Stimulated activated effector memory CD8-positive, alpha-beta T cell treated with anti-CD3 and anti-CD28 coated beads, Interleukin-12 subunit alpha, Interleukin-12 subunit beta, amount 100 ng/mL, for 72 hours (primary cell): Measurements from ENCODE around the gene GCSAM.
A peak's percentile ranks its signal among the peaks of the same experiment; 100 is the strongest.

ENCODE experiments used
- ATAC-seq: fragments of 150-1000 bp; cut with Tn5 transposase; 2 replicates; pipeline ENCODE4 v1.10.0; 2021
- DNase-seq, 2 donors: peaks; one replicate each; pipeline ENCODE4 v3.0.0; 2021 to 2022; ENCODE audit warnings: low spot score in 2 of 2
- H3K27ac Mint-ChIP-seq: one replicate; pipeline ENCODE4 v1.8.0; 2022; ENCODE audit warnings: mild to moderate bottlenecking, mixed read lengths
- H3K36me3 Mint-ChIP-seq: one replicate; pipeline ENCODE4 v1.8.0; 2022; ENCODE audit warnings: mild to moderate bottlenecking, mixed read lengths
- H3K4me1 Mint-ChIP-seq: one replicate; pipeline ENCODE4 v1.8.0; 2022; ENCODE audit warnings: mixed read lengths
- H3K4me3 Mint-ChIP-seq: one replicate; pipeline ENCODE4 v1.8.0; 2022; ENCODE audit warnings: mild to moderate bottlenecking, mixed read lengths
- H3K9me3 Mint-ChIP-seq: one replicate; pipeline ENCODE4 v1.8.0; 2022; ENCODE audit warnings: mixed read lengths

Gene GCSAM

DNA sequence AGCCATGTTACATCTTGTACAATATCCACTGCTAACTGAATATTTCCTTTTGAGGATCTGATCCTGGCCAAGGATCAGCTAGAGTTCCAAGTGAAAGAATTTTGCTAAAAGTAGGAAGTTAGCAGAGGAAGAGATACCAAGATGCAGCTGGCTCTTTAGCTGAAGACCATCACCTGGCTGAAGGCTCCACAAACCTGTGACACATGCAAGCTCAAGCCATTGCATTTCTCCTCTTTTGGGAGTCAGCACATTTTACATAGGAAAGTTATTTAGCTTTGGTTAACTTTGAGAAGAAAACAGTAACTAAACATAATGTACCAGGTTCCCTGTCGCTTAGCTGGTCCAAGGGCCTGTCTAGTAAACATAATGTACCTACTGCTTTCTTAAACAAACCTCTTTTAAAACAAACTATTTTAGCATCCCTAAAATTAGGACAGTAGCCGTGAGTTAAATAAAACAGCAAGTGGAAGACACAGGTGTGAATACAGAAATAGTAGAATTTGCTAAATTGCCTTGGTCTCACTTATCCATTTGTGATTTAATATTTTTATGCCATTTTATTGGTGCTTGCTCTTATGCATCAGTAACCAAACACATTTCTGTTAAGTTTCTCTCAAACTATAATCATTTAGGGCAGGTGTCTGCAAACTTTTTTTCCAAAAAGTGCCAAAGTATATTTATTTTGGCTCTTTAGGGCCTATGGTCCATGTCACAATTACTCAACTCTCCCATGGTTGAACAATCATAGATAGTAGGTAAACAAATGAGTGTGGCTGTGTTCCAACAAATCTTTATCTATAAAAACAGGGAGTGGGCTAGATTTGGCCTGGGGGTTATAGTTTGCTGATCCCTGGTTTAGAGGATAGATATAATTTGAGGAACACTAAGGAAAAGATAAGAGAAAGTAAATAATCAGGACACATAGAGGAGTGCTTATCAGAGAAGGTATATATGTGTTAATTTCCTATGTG, 11.2 kb downstream of the GCSAM start:
- no peak for DNase-seq
- no peaks in the 10 kb centered on the region for H3K9me3 Mint-ChIP-seq
- H3K36me3 Mint-ChIP-seq, result peaks cover 26% of the 10 kb centered on the region
- H3K4me3 Mint-ChIP-seq, result no peak overlapping the region
- no peak overlapping the region for H3K27ac Mint-ChIP-seq
- ATAC-seq, result no peak
- peaks cover 23% of the 10 kb centered on the region for H3K4me1 Mint-ChIP-seq

DNA sequence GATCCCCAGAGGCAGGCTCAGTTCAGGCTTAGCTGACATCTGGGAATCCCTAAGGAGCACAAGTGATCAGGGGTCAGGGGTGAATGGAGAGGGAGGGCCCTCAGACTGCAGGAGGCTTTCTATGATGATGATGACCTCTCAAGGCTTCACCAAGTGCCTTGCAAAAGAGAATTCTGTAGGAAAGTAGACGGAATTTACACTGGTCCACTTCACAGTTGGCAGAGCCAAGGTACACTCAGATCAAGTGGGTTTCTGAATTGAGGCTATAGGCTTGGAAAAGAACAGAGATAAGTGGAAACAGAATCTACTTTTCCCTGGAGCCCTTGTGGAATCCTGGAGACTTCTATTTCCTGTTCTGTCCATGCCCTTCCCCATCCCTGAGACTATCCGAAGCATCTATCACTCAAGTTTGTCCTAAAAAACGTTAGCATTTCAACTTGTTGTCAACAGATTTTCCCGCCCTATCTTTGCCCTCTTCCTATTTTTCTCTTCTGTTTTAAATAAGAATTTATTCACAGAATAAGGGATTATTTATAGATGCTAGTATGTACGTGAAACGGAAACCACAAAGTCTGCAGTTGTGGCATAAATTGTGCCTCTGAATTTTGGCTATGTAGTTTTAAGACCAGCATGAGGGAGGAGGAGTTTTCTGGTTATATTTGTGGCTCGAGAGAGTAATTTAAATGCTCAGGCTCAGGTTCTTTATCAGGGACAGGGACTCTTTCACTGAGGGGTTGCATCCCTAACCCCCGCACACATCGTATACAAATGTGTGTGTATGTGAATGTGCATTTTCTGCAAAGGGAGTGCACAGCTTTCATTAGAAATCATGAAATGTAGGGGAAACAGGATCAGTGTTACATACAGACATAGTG, 12.8 kb downstream of the GCSAM start:
- ATAC-seq, result no peak
- Mint-ChIP-seq H3K27ac (no peak overlapping the region), H3K4me3 (no peak overlapping the region), H3K4me1 (peaks cover 12% of the 10 kb centered on the region), H3K9me3 (no peaks in the 10 kb centered on the region), H3K36me3 (peaks cover 19% of the 10 kb centered on the region)
- DNase-seq, result no peak

DNA sequence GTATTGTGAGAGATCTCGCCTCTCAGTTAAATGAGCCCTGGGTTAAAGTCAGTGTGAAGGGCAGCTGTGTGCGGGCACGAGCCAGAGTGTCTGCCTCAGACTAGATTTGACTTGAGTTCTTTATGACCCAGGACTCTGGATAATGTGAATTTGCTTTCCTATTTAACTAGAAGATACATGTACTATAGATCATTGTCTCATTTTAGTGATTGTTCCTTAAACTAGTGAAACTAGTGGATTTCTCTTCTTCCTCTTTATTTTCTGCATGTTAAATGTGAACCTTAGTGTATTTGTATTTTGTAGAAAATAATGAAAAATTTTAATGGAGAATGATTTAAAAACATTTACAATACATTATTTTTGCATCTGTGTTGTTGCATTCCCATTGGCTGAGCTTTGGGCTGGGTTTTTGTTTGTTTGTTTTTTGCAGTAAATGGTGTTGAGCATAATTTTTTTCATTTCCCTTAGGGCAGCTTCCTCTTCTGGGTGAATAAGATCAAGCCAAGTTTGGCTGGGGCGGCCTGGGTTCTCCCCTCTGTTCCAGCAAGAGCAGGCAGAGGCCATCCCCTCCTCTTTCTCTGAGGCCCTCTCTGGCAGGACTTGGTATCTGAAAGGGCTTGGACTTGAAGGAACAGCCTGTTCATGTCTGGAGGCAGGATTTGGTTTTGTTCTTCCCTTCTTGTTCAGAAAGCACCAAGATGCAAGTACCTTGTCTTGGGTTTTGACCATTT, 15.0 kb downstream of the GCSAM start:
- no peak for DNase-seq
- Mint-ChIP-seq H3K36me3 (peaks cover 10% of the 10 kb centered on the region), H3K9me3 (no peaks in the 10 kb centered on the region), H3K4me3 (no peak overlapping the region), H3K4me1 (peaks cover 17% of the 10 kb centered on the region), H3K27ac (no peak overlapping the region)
- ATAC-seq, result no peak

DNA sequence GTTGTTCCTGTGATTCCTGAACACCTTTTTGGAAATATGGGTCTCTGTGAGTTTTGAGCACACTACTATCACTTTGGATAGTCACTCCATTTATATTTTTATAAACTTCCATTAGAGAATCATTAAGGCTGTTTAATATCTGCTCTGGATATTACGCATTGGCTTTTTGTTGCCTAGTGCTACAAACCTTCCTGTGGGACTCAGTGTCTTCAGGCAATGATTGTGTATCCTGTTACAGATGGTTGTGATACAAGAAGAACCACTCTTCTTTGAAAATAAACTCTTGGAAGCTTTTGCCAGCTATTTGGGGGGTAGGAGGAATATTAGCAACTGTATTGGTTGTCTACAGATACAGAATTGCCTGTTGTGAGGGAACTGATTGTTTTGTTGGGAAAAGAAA, 15.6 kb downstream of the GCSAM start:
- Mint-ChIP-seq H3K9me3 (no peaks in the 10 kb centered on the region), H3K27ac (peak overlapping the region; percentile 5), H3K36me3 (peaks cover 5% of the 10 kb centered on the region), H3K4me3 (no peak overlapping the region), H3K4me1 (peaks cover 17% of the 10 kb centered on the region)
- DNase-seq (no peak), ATAC-seq (no peak)

DNA sequence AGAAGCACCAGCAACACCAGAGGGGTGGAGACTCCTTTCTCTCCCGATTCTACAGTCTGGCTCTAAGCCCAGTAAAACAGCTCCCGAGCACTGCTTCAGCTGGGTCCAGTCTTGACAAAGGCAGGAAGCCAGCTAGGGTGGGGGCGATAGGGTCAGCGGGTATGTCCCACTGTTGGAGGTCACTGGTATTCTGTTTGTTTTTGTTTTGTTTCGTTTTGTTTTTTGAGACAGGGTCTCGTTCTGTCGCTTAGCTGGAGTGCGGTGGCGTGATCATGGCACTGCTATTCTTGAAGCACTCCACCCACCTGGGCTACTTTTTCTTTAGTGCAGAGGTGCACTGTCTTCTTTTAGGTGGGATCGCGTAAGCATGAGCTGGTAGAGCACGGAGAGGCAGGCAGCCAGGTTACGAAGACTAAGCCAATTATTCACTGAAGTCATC, 16.3 kb downstream of the GCSAM start:
- Mint-ChIP-seq H3K4me1 (peaks cover 17% of the 10 kb centered on the region), H3K27ac (no peak overlapping the region), H3K9me3 (no peaks in the 10 kb centered on the region)

DNA sequence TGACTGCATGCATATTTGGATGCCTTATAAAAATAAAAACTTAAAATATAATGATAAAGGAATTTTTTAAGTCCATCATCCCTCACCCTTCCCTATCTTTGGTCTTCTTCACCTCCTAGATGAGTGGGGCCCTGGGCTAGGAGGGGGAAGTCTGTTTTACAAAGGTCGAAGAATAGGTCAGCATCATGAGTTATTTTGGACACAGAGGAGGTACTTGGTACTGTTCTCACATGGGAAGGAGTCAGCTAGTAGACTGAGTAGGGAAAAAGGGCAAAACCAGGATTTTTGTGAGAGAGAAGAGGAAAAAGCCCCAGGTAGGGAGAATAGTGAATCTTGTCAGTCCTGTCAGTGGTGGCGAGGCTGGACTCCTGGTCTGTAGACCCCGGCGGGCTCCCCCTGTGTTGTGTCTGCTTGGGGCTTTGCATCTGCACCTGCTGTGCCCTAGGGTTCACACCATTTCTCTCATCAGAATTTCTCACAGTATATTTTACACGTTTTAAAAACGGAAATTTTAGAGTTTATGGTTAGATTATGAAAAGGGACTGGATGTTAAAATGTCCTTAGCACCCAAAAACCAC, 17.2 kb downstream of the GCSAM start:
- Mint-ChIP-seq H3K4me1 (peaks cover 17% of the 10 kb centered on the region), H3K4me3 (no peak overlapping the region), H3K36me3 (peaks cover 5% of the 10 kb centered on the region), H3K9me3 (no peaks in the 10 kb centered on the region), H3K27ac (no peak overlapping the region)
- ATAC-seq, result no peak
- DNase-seq, result no peak

More for the DNA sequence above, 16.3 kb downstream of the GCSAM start:
- DNase-seq, result no peak
- H3K36me3 Mint-ChIP-seq, result peaks cover 5% of the 10 kb centered on the region
- ATAC-seq, result no peak
- H3K4me3 Mint-ChIP-seq, result no peak overlapping the region

DNA sequence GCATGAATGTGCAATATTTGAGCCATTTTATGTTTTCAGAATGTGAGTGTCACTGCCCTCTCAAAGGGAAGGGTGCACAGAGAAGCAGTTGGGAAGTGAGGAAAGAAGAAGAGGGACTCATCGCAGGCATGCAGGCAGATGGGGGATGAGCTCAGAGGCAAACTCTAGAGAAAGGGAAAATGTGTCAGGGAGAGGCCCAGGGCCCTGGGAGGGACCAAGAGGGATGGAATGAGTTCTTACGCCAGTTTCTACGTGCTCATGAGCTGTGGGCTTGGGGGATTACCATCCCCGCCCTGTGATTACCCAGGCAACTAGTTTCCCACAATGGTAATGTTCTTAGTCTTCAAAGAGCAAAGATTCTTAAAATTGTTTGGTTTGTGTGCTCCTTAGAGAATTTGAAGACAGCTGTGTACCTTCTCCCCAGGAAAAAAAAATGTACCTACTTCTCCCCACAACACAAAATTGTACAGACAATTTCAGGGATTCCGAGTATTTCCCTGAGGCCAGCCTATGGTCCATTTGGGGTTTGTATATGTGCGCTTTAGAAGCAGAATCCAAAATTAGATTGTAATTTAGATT, 17.8 kb downstream of the GCSAM start:
- no peak overlapping the region for H3K4me3 Mint-ChIP-seq

DNA sequence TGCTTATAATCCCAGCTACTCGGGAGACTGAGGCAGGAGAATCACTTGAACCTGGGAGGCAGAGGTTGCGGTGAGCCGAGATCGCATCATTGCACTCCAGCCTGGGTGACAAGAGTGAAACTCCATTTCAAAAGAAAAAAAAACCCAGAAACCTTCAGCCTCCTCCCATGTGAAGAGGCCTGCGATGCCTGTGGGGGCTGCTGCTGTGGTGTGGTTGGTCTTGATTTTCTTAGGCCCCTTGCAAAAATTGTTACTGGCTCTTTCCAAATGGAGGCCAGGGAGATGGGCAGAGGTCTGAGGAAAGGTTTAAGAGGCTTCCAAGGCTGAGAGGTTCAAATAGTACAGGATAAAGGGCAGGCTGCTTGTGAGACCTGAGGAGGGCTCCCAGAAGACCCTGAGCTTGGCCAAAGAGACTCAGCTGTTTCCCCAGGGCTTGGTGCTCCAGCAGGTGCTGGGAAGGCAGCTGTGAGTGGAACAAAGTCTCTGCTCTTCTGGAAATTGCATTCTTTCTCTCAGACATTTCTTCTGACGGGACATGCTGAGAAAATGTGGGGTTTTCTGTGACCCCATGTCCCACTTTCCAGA, 18.4 kb downstream of the GCSAM start:
- peaks cover 14% of the 10 kb centered on the region for H3K4me1 Mint-ChIP-seq
- no peaks in the 10 kb centered on the region for H3K9me3 Mint-ChIP-seq
- no peak overlapping the region for H3K4me3 Mint-ChIP-seq
- no peak for DNase-seq
- H3K36me3 Mint-ChIP-seq, result peaks cover 5% of the 10 kb centered on the region
- ATAC-seq, result no peak
- peak overlapping the region; percentile 44 for H3K27ac Mint-ChIP-seq

More for the DNA sequence above, 17.8 kb downstream of the GCSAM start:
- ATAC-seq (peak; percentile 75), DNase-seq (no peak)
- peaks cover 17% of the 10 kb centered on the region for H3K4me1 Mint-ChIP-seq
- peaks cover 5% of the 10 kb centered on the region for H3K36me3 Mint-ChIP-seq
- no peaks in the 10 kb centered on the region for H3K9me3 Mint-ChIP-seq
- H3K27ac Mint-ChIP-seq, result peak overlapping the region; percentile 44

DNA sequence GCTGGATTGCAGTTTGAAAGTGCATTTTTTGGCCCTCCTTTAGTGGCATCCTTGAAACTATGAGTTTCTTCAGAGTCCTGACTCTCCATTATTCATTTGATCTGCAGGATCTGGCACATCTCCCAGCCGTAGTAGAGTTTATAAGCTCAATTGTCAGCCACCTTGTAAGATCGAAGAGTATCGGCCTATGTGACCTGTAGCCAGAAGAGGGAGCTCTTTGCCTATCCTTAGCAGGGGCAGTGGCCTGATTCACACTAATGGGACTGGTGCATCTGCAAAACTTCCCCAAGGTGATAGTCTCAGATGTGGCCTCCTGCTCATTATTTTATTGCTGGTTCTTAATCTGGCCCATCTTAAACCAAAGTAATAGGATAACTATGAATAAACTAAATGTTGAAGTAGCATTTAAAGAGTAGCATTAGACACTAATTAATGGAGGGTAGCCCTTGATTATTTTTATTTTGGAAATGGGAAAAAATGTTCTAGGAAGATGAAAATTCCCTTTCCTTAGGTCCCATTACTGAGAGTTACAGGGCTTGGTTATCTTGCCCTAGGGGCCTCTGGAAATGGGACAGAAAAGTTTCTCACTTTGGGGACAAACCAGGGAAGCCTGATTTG, 21.2 kb downstream of the GCSAM start:
- H3K4me3 Mint-ChIP-seq, result no peak overlapping the region
- peak overlapping the region; percentile 29 for H3K27ac Mint-ChIP-seq
- H3K36me3 Mint-ChIP-seq, result no peaks in the 10 kb centered on the region
- ATAC-seq, result peak; percentile 85
- DNase-seq, result peak; percentile 37 to 67
- H3K4me1 Mint-ChIP-seq, result peaks cover 6% of the 10 kb centered on the region
- H3K9me3 Mint-ChIP-seq, result no peaks in the 10 kb centered on the region

DNA sequence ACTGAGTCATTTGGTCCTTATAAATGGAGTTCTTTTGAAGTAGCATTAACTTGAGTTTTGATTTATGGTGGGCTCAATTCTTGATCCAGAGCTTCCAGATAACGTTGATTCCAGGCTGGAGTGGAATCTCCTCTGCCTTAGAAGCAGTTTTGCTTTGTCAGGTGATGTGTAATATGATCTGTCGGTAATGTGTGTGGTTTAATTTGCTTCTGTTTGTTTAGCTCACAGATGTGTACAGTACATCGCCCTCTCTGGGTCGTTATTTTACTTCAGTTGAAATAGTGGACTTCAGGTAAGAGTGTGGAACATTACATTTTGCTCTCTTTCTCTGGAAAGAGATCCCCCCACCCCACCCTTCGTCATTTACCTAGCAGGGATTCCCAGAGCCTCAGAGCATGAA, 23.7 kb downstream of the GCSAM start:
- no peak for DNase-seq
- Mint-ChIP-seq H3K27ac (no peak overlapping the region), H3K36me3 (no peaks in the 10 kb centered on the region), H3K9me3 (no peaks in the 10 kb centered on the region), H3K4me3 (no peak overlapping the region), H3K4me1 (no peaks in the 10 kb centered on the region)
- no peak for ATAC-seq

DNA sequence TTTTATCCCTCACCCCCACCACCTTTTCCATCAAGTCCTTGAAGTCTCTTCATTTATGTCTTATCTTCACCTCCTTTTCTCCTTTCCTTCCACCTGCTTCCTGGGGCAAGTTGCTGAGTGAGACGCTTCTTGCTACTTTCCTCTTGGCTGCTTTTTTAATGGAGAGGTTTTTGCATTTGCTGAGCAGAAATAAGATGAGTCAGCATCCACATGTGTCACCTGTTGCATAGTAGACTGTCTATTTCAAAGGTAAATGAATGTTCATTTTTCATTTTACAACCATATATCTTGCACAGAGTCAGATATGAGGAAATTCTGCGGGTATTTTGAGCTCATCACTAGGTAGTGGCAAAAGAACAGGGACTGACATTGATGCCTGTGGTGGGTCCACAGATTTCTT, 28.3 kb downstream of the GCSAM start:
- Mint-ChIP-seq H3K4me1 (no peaks in the 10 kb centered on the region), H3K9me3 (no peaks in the 10 kb centered on the region), H3K4me3 (no peak overlapping the region), H3K36me3 (no peaks in the 10 kb centered on the region), H3K27ac (no peak overlapping the region)
- DNase-seq, result no peak
- no peak for ATAC-seq

DNA sequence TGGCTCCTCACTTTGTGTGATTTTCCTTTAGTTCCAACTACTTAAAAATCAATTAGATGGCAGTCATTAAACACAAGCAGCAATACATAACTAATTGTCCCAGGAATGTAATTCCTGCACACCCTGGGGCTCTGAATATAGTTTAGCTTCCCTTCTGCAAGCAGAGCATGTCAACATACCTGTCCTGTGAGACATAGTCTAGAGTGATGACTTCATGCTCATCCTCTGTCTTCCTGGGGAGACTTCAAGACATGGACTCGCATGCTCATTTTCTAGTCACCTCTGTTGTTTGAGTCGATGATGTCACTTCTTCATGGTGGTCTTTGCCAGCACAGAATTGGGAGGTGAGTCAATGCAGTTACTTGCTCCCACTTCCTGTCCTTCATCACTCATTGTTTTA, 31.1 kb downstream of the GCSAM start:
- ATAC-seq, result peak; percentile 52
- Mint-ChIP-seq H3K4me1 (peaks cover 7% of the 10 kb centered on the region), H3K9me3 (no peaks in the 10 kb centered on the region), H3K36me3 (no peaks in the 10 kb centered on the region), H3K4me3 (no peak overlapping the region), H3K27ac (no peak overlapping the region)
- DNase-seq, result no peak

DNA sequence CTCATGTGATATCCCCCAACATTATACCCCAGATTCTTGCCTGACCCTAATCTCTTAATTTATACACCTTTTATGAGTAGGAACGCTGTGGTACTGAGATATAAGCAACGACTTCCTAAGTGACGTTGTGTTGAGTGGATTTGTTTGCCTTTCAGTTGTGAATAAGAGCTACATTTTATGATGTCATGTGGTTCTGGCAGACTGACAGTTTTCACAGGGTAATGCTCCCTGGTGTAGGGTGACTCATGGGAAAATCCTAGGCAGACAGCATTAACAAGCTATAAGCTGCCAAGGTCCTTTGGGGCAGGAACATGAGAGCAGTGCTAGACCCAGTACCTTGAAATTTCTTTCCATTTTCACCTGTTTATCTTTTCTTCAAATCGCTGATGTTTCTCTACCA, 35.7 kb downstream of the GCSAM start:
- DNase-seq (no peak), ATAC-seq (peak; percentile 95)
- Mint-ChIP-seq H3K4me1 (peaks cover 7% of the 10 kb centered on the region), H3K9me3 (no peaks in the 10 kb centered on the region), H3K36me3 (no peaks in the 10 kb centered on the region), H3K27ac (no peak overlapping the region), H3K4me3 (no peak overlapping the region)

DNA sequence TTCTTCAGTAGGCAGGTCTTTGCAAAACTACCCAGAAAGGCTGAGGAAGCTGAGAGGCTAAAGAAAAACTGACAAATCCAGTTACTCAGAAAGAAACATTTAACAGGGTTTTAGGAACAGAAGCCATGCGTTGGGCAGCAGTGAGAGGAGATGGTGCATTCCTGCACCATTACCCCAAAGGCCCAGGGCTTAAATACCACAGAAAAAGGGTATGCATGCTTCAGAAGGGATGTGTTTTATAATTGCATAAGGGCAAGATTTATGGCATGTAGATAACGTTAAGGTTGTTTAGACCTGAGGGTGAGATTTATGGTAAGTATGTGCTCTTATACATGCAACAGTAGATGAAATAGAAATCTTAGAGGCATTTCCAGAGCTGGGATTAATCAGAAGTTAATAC, 36.9 kb downstream of the GCSAM start:
- no peak for DNase-seq
- Mint-ChIP-seq H3K27ac (no peak overlapping the region), H3K4me3 (no peak overlapping the region), H3K9me3 (no peaks in the 10 kb centered on the region), H3K36me3 (no peaks in the 10 kb centered on the region), H3K4me1 (peaks cover 7% of the 10 kb centered on the region)
- ATAC-seq, result no peak
